ENCODE data around the gene CEP126. TPM values are rescaled to one million over a fixed set of nuclear protein-coding genes. Genes with fewer than 3 reads are reported as not detected.
A peak's percentile ranks its signal among the peaks of the same experiment; 100 is the strongest.

Gene CEP126
- total RNA-seq, 2 experiments from 2014 or later = 0.50 to 0.55 TPM

DNA sequence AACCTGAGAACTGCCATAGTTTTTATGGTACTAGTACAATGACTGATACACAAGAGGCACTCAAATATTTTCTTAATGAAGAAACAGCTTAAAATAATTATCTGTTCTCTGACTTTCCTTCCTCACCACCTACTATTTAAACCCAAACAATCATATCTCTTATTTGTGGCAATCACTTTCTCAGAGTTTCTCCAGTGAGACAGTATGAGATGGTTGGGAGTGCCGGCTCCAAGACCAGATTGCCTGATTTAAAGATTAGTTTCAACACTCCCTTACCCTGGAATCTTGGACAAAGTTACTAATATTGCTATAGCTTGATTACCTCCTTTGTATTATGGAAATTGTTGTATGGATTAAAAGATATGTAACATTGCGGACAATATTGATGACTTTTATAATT lies 5.7 kb upstream of the CEP126 start:
- H3K4me3 Mint-ChIP-seq = no peak overlapping the region

DNA sequence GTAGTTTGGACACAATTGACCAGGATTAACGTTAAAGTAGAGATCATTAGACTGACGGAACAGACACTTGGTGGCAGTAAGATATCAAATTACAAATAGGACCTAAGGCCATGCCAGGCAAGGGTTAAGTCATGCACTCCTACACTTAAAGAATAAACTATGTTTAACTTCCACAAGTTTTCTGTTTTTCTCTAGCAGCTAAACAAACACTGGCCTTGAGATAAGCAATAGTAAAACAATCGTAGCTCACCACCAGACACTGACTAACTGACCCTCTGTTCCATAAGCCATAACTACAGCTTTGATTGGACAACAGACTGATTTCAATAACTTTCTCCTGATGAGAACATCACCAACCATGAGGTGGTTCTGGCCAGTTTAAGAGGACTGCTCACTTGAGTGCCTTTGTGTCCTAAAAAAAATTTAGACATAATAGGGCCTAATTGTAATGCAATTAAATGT lies 2.0 kb upstream of the CEP126 start:
- no peak overlapping the region for H3K4me3 Mint-ChIP-seq
- ChIA-PET CTCF (interaction anchor here (0.8 kb wide), 1 partner anchor 8 kb away, joined by 3 read pairs; no protein-coding TSS in a partner anchor), POLR2A (interaction anchor here (0.6 kb wide), 1 partner anchor 94 kb away, joined by 3 read pairs; no protein-coding TSS in a partner anchor)
- no peak for DNase-seq
- H3K9me3 Mint-ChIP-seq = no peaks in the 10 kb centered on the region
- peaks cover 25% of the 10 kb centered on the region for H3K4me1 Mint-ChIP-seq
- H3K36me3 Mint-ChIP-seq (ENCODE audit: low read depth) = no peaks in the 10 kb centered on the region
- H3K27ac Mint-ChIP-seq = no peak overlapping the region
- peaks cover 4% of the 10 kb centered on the region for H3K27me3 Mint-ChIP-seq

More for the DNA sequence above, 5.7 kb upstream of the CEP126 start:
- POLR2A ChIA-PET = no interaction called here
- no peak for DNase-seq
- Mint-ChIP-seq H3K4me1 (peaks cover under 1% of the 10 kb centered on the region), H3K27me3 (peaks cover 11% of the 10 kb centered on the region), H3K36me3 (ENCODE audit: low read depth) (no peaks in the 10 kb centered on the region), H3K9me3 (no peaks in the 10 kb centered on the region), H3K27ac (no peak overlapping the region)
- CTCF ChIA-PET = no interaction called here

DNA sequence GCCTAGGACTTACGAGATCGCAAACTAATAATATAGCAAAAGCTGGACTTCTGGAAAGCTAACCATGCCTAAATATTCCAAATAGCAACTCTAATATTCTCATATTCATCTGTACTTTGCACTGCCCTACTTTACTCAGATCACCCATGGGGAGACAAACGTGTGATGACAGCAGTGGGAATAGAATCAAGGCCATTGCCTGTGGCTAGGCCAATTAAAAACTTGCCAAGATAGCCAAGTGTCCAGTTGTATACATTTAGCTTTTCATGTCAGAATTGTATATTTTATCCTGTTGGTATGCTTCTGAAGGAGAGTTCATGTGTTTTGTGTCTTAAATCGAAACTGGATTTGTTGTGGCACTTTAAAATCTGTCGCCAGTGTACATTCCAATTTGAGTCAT lies 1.2 kb upstream of the CEP126 start:
- Mint-ChIP-seq H3K9me3 (no peaks in the 10 kb centered on the region), H3K4me1 (peaks cover 25% of the 10 kb centered on the region), H3K4me3 (no peak overlapping the region), H3K27ac (no peak overlapping the region), H3K27me3 (peaks cover 4% of the 10 kb centered on the region), H3K36me3 (ENCODE audit: low read depth) (no peaks in the 10 kb centered on the region)
- no peak for DNase-seq
- ChIA-PET POLR2A (no interaction called here), CTCF (interaction anchor here (0.8 kb wide), 1 partner anchor 9 kb away, joined by 3 read pairs; no protein-coding TSS in a partner anchor)

DNA sequence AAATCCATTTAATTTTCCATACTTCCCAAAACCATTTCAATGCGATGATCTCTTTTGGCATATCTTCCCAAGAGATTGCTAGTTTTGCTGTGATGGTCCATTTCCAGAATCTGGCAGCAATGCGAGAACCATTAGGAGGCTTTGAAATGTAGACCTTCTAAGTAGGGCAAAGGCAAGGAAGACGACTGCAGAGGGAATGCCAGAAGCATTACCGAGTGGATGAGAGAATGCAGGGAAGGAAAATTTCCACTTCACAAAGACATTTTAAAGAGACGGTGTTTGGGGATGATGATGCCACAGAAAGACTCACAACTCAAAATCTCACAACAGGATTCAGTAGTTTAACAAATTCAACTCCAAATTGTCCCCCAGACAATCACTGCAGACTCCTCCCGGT lies 471 bp upstream of the CEP126 start:
- no peaks in the 10 kb centered on the region for H3K36me3 Mint-ChIP-seq (ENCODE audit: low read depth)
- no peak overlapping the region for H3K27ac Mint-ChIP-seq
- H3K4me3 Mint-ChIP-seq = peak overlapping the region; percentile 87
- DNase-seq = no peak
- CTCF ChIA-PET = no interaction called here
- H3K9me3 Mint-ChIP-seq = no peaks in the 10 kb centered on the region
- H3K4me1 Mint-ChIP-seq = peaks cover 25% of the 10 kb centered on the region
- POLR2A ChIA-PET = no interaction called here
- no peaks in the 10 kb centered on the region for H3K27me3 Mint-ChIP-seq

DNA sequence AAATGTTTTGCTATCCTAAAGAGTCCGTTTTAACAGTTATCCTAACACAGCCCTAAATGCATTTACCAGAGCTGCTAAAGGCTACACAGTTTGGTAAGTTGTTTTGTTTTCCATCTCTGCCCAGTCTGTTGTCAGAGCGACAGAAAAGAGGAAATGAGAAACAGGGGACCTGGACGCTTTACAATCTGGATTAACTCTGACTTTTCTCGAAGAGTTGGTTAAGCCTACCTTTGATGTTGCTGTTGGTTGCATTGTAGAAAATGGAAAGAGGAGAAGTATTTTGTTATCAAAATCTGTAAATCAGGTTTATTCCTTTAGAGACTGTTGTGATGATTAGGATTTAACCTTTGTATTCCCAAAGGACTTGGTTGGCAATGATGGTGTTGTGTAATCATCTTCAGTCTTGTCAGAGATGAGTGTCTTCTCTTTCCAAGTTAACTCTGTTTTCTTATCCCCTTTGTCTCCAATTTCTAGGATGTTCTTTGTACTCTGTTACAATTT lies 1.0 kb downstream of the CEP126 start:
- Mint-ChIP-seq H3K27ac (peak overlapping the region; percentile 39), H3K36me3 (ENCODE audit: low read depth) (no peaks in the 10 kb centered on the region), H3K4me1 (peaks cover 25% of the 10 kb centered on the region), H3K9me3 (no peaks in the 10 kb centered on the region), H3K27me3 (no peaks in the 10 kb centered on the region), H3K4me3 (peak overlapping the region; percentile 87)
- no peak for DNase-seq
- ChIA-PET POLR2A (no interaction called here), CTCF (no interaction called here)

DNA sequence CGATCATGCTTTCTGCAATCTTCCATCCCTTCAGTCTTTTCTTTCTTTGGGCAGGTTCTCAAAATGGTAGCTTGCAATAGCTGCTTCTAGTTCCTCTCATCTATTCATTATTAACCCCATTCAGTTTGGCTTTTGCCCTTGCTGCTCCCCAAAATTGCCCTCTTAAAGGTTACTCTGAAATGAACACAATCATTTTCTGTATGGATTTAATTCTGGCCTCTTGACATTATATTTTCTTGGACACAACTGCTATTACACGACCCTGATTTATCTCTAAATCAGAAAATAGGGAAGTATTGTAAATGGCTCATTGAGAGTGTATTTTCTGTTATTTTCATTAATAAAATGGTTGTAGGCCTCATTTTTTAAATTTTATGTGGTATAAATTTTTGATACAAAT lies 1.6 kb downstream of the CEP126 start, which contains the start of gene ANGPTL5:
Gene ANGPTL5, minus strand, starts transcription at position 101 of the 400 bp plus-strand sequence. CDS start 8,613 bp downstream, outside the sequence.
- Mint-ChIP-seq H3K4me1 (peaks cover 25% of the 10 kb centered on the region), H3K27me3 (no peaks in the 10 kb centered on the region), H3K27ac (peak within 1 kb of the TSS; percentile 84), H3K9me3 (no peaks in the 10 kb centered on the region), H3K4me3 (peak within 1 kb of the TSS; percentile 87), H3K36me3 (ENCODE audit: low read depth) (no peaks in the 10 kb centered on the region)
- POLR2A ChIA-PET = no interaction called here
- CTCF ChIA-PET = no interaction called here
- no peak for DNase-seq

DNA sequence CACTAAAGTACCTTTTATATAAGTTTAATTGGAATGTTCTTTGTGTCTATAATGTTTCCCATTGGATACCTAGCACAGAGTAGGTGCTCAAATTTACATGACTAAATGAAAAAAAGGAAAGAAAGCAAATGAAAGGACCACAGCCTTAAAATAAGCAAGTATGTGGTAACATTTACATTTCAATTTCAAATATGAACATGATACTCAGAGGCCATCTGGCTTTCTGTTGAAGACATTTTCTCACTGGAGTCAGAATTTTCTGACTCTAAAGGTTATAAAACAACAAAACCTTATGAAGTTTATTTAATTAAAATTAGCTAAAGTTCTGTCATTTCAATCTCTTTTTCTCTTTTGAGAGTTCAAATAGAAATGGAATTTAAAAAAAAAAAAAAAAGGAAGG lies 2.4 kb downstream of the CEP126 start:
- DNase-seq = no peak
- peaks cover 25% of the 10 kb centered on the region for H3K4me1 Mint-ChIP-seq
- H3K27ac Mint-ChIP-seq = no peak overlapping the region
- POLR2A ChIA-PET = no interaction called here
- CTCF ChIA-PET = interaction anchor here (0.6 kb wide), 1 partner anchor 427 kb away, joined by 3 read pairs; no protein-coding TSS in a partner anchor
- no peaks in the 10 kb centered on the region for H3K27me3 Mint-ChIP-seq
- H3K9me3 Mint-ChIP-seq = no peaks in the 10 kb centered on the region
- no peak overlapping the region for H3K4me3 Mint-ChIP-seq
- no peaks in the 10 kb centered on the region for H3K36me3 Mint-ChIP-seq (ENCODE audit: low read depth)

DNA sequence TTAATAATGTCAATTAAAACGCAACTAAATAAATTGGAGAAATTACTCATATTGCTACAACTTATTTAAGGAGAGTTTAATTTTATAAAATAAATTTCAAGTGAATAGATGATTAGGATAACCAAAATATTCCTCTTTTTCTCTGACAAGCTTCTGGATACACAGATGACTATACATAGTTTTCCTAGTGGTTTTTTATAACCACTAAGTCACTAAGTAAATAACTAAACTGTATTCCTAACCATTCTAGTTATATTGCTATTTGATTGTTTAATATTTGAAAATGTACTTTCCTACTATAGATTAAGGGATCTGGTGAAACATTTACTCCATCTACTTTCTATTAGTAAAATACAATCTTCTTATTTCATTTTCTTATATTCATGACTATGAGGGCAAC lies 6.2 kb downstream of the CEP126 start:
- Mint-ChIP-seq H3K27ac (no peak overlapping the region), H3K4me3 (no peak overlapping the region), H3K9me3 (no peaks in the 10 kb centered on the region), H3K4me1 (peaks cover 6% of the 10 kb centered on the region), H3K27me3 (no peaks in the 10 kb centered on the region), H3K36me3 (ENCODE audit: low read depth) (no peaks in the 10 kb centered on the region)
- CTCF ChIA-PET = no interaction called here
- POLR2A ChIA-PET = no interaction called here
- no peak for DNase-seq

DNA sequence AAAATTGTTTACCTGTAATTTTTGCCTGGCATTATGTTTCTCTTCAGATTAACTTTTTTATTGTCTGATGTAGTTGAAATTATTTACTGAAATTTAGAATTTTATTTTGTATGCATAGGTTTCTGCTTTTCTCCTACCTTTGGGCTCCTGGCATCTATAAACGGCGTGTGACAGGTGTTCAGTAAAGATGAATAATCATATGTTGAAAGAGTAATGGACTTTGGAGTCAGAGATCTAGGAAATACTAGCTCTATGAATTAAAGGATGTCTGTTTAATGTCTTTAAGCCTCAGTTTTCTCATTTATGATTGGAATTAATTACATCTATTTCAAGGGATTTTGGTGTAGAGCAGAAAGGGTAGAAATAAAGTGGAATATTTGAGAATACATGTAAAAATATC lies 8.7 kb downstream of the CEP126 start:
- no peak overlapping the region for H3K4me3 Mint-ChIP-seq
- ChIA-PET CTCF (no interaction called here), POLR2A (no interaction called here)
- H3K9me3 Mint-ChIP-seq = no peaks in the 10 kb centered on the region
- no peaks in the 10 kb centered on the region for H3K36me3 Mint-ChIP-seq (ENCODE audit: low read depth)
- H3K27ac Mint-ChIP-seq = no peak overlapping the region
- no peaks in the 10 kb centered on the region for H3K4me1 Mint-ChIP-seq
- DNase-seq = no peak
- no peaks in the 10 kb centered on the region for H3K27me3 Mint-ChIP-seq

DNA sequence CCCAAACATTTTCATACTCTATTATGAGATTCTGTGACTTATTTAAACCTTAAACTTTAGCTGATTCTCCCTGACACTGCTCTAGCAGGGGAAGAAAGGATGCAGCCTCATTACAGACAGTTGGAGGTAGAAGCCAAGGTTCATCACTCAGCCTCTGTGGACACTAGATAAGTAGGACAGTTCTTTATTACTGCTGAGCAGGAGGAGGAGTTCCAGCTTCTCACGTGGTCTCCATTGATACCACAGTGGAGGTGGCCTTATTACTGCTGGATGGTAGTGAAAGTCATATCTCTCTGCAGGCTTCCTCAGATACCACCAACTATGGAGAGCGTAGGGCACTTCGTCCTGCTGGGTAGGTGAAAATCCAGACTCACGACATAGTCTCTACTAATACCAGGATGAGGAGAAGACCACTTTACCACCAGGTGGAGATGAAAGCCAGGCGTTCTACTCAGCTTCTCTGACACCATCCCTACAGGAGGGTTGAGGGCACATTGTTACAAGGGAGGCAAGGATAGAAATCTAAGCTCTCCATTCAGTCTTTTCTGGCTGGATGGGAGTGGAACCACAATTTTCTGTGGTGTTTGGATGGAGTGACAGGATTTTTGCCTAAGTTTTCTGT lies 14.6 kb downstream of the CEP126 start:
- H3K27me3 Mint-ChIP-seq = no peaks in the 10 kb centered on the region
- DNase-seq = no peak
- CTCF ChIA-PET = no interaction called here

DNA sequence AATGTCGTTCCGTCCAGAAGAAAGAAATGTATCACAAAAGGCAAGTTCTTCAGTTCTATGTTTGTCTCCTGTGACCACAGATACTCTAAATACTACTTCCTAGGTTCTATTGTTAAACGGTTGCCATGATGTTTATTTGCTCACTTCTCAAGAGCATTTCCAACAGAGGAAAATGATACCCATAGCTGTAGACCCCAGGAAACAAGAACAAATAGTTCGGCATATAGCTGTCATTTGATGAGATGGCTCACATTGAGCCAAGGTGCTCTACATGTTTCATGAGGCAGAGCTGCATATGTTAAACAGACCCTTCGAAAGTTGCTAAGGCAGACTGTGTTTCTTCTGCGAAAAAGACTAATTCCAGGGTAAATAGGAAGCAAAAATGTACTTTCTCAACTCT lies 16.9 kb downstream of the CEP126 start:
- Mint-ChIP-seq H3K4me3 (no peak overlapping the region), H3K27ac (no peak overlapping the region), H3K27me3 (no peaks in the 10 kb centered on the region), H3K4me1 (no peaks in the 10 kb centered on the region), H3K36me3 (ENCODE audit: low read depth) (no peaks in the 10 kb centered on the region), H3K9me3 (no peaks in the 10 kb centered on the region)
- ChIA-PET POLR2A (no interaction called here), CTCF (no interaction called here)
- DNase-seq = no peak

More for the DNA sequence above, 14.6 kb downstream of the CEP126 start:
- H3K9me3 Mint-ChIP-seq = no peaks in the 10 kb centered on the region
- H3K36me3 Mint-ChIP-seq (ENCODE audit: low read depth) = no peaks in the 10 kb centered on the region
- no peaks in the 10 kb centered on the region for H3K4me1 Mint-ChIP-seq
- H3K4me3 Mint-ChIP-seq = no peak overlapping the region
- no peak overlapping the region for H3K27ac Mint-ChIP-seq
- POLR2A ChIA-PET = no interaction called here

DNA sequence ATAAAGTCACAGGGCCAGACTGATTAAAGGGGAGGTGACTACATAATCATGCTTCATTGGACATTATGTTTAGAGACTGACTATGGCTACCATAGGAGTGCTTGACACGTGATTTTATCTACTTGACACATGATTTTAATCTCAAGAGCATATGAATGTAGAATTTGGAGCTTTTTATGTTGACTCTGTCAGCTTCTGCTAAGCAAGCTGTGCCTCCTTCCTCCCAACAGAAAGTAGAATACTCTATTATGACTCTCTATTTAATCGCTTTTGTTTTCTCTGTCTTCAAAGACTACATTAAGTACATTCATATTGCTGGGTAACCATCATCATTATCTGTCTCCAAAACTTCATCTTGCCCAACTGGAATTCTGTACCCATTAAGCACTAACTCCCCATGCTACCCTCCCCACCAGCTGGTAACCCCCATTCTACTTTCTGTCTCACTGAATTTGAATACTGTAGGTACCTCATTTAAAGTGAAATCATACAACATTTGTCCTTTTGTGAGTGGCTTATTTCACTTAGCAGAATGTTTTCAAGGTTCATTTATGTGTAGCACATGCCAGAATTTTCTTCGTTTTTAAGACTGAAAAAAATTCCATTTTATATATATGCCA lies 26.2 kb downstream of the CEP126 start:
- CTCF ChIA-PET = no interaction called here
- no peaks in the 10 kb centered on the region for H3K9me3 Mint-ChIP-seq
- H3K27me3 Mint-ChIP-seq = peaks cover 6% of the 10 kb centered on the region

DNA sequence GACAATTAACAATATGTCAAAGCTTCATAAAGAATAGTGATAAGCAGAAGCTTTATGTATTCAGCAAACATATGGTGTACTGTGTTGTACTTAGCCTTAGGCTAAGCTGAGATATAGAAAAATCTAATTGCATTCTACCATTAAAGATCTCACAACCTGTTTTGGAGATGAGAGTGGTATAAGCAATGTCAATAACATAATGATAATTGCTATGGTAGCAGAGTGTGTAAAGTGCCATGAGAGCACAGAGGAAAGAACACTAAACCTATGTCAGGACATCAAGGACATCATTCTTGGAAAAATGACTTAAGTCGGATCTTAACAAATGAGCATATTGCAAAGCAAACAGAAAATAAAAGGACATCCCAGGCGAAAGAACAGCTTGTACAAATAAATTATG lies 30.1 kb downstream of the CEP126 start:
- Mint-ChIP-seq H3K27ac (no peak overlapping the region), H3K9me3 (no peaks in the 10 kb centered on the region), H3K4me1 (no peaks in the 10 kb centered on the region), H3K4me3 (no peak overlapping the region), H3K36me3 (ENCODE audit: low read depth) (no peaks in the 10 kb centered on the region), H3K27me3 (peaks cover 6% of the 10 kb centered on the region)
- CTCF ChIA-PET = interaction anchor here (1.1 kb wide), 1 partner anchor 47 kb away, joined by 3 read pairs; no protein-coding TSS in a partner anchor
- no peak for DNase-seq
- POLR2A ChIA-PET = no interaction called here

More for the DNA sequence above, 26.2 kb downstream of the CEP126 start:
- no peak for DNase-seq
- Mint-ChIP-seq H3K27ac (no peak overlapping the region), H3K36me3 (ENCODE audit: low read depth) (no peaks in the 10 kb centered on the region), H3K4me1 (no peaks in the 10 kb centered on the region), H3K4me3 (no peak overlapping the region)
- POLR2A ChIA-PET = no interaction called here
